GM06990 (cell line): Measurements from ENCODE around the gene OR13C2.

Experiments
- DNase-seq: peaks from one replicate; pipeline ENCODE4 v3.0.0-alpha.2; 2011; ENCODE audit not compliant: insufficient read length; ENCODE audit errors: extremely low read depth
- H3K27me3 ChIP-seq: replicated peaks from 2 replicates; pipeline ENCODE4 v1.6.0; 2011; ENCODE audit warnings: low read length; ENCODE audit not compliant: control insufficient read depth, insufficient read depth
- H3K36me3 ChIP-seq: 2 replicates; pipeline ENCODE4 v1.5.1; 2011; ENCODE audit warnings: low read length; ENCODE audit not compliant: control insufficient read depth, insufficient read depth
- H3K4me3 ChIP-seq: replicated peaks from 2 replicates; pipeline ENCODE4 v1.5.1; 2011; ENCODE audit warnings: low read depth, mild to moderate bottlenecking, control low read depth, low read length
- TF ChIP-seq, protein P1 (sequence below): IDR thresholded peaks from 2 replicates; pipeline ENCODE4 v1.5.1; 2011; ENCODE audit warnings: low read length, control low read depth, mild to moderate bottlenecking, inconsistent platforms; ENCODE audit not compliant: insufficient read depth, poor library complexity, severe bottlenecking

Gene OR13C2

DNA sequence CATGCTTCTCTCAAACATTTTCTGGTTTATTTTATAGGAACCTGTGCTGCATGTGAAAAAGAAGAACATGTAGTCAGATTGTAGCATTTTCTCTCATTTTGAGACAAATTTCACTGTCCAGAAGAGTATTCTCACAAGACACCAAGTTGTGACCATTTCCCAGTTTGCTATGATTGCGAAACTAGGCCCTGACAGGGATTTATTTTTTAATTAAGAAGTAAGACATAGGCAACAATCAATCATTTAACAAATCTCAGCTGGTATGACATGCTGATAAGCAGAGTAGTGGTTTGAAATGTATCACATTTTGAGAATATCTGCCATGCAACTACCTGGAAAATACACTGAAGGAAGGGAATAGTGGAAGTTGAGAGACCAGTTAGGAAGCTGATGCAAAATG lies 24.9 kb downstream of the OR13C2 start:
- no peak overlapping the region for H3K4me3 ChIP-seq
- no peak for DNase-seq
- H3K27me3 ChIP-seq, result no peaks in the 10 kb centered on the region
- no peaks in the 10 kb centered on the region for H3K36me3 ChIP-seq
- TF ChIP-seq, protein P1, sequence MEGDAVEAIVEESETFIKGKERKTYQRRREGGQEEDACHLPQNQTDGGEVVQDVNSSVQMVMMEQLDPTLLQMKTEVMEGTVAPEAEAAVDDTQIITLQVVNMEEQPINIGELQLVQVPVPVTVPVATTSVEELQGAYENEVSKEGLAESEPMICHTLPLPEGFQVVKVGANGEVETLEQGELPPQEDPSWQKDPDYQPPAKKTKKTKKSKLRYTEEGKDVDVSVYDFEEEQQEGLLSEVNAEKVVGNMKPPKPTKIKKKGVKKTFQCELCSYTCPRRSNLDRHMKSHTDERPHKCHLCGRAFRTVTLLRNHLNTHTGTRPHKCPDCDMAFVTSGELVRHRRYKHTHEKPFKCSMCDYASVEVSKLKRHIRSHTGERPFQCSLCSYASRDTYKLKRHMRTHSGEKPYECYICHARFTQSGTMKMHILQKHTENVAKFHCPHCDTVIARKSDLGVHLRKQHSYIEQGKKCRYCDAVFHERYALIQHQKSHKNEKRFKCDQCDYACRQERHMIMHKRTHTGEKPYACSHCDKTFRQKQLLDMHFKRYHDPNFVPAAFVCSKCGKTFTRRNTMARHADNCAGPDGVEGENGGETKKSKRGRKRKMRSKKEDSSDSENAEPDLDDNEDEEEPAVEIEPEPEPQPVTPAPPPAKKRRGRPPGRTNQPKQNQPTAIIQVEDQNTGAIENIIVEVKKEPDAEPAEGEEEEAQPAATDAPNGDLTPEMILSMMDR, result no peak

DNA sequence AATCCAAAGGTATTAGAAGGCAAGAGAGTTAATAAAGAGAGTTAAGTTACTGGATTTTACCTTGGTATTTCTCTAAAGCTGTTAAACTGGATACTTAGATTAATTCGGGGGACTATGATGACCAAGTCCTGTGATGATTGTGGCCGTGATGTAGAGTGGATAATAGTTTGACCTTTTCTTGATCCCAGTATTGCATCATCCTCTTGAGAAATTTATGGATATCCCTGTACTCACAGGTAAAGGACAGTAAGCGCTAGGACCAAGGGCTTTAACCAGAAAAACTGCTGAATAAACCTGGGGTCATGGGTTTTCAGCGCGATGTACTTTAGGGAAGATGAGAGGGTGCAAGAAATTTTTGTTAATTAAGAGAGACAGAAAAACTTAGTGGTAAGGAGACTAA lies 28.2 kb downstream of the OR13C2 start:
- no peaks in the 10 kb centered on the region for H3K27me3 ChIP-seq
- TF ChIP-seq, protein P1, result no peak
- no peak overlapping the region for H3K4me3 ChIP-seq
- no peak for DNase-seq
- no peaks in the 10 kb centered on the region for H3K36me3 ChIP-seq

DNA sequence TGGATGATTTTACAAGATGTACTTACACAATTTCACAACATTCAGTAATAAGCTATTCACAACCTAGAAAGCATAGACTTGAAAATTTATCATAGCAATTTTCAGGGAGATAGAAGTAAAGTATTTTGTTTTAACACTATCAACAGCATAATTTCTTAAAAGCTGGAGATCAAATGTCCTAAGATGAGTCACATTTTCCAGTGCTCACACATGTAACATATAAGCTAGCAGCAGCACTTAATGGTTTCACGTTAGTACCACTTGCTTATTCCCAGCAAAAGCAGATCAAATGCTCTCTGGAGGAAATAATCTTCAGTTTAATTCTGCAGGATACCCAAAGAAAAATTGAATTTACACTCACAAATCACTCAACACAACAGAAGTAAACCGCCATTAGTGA lies 30.0 kb downstream of the OR13C2 start:
- TF ChIP-seq, protein P1, result no peak
- Histone ChIP-seq H3K27me3 (no peaks in the 10 kb centered on the region), H3K4me3 (no peak overlapping the region), H3K36me3 (no peaks in the 10 kb centered on the region)
- no peak for DNase-seq

DNA sequence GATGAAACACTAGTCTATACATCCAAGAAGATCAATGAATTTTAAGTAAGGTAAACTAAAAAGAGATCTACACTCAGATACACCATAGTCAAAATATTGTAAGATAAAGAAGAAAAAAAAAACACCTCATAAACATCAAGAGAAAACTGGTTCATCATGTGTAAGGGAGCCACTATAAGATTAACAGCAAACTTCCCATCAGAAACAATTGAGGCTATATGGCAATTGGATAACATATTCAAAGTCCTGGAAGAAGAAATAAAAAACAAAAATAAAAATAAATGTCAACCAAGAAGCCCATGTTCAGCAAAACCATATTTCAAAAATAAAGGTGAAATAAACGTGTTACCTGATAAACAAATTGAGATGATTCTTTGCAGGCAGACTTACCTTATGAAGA lies 32.8 kb downstream of the OR13C2 start:
- no peak for DNase-seq
- TF ChIP-seq, protein P1, result no peak

DNA sequence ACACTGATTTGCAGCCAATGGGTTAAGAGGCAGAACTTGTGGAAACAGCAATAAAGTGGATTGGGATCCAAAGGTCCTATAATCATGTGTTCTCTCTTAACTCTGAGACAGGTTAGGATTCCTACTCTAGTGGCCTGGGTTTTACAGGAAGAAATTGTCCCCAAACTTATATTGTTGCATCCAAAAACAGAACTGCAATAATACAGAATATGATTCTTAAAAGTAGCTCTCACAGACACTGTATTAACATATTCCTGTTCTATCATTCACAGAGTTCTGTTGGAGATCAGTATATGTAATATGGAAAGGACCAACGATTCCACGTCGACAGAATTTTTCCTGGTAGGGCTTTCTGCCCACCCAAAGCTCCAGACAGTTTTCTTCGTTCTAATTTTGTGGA lies 36.6 kb downstream of the OR13C2 start, which contains the start of gene OR13C8:
Gene OR13C8, plus strand, starts transcription at position 301 of the 400 bp plus-strand sequence. Its CDS starts 0 bp downstream, at position 301.
- Histone ChIP-seq H3K27me3 (no peaks in the 10 kb centered on the region), H3K4me3 (no peak within 1 kb of the TSS), H3K36me3 (no peaks in the 10 kb centered on the region)
- TF ChIP-seq, protein P1, result no peak
- no peak for DNase-seq

More for the DNA sequence above, 32.8 kb downstream of the OR13C2 start:
- H3K27me3 ChIP-seq, result no peaks in the 10 kb centered on the region
- no peak overlapping the region for H3K4me3 ChIP-seq
- no peaks in the 10 kb centered on the region for H3K36me3 ChIP-seq

DNA sequence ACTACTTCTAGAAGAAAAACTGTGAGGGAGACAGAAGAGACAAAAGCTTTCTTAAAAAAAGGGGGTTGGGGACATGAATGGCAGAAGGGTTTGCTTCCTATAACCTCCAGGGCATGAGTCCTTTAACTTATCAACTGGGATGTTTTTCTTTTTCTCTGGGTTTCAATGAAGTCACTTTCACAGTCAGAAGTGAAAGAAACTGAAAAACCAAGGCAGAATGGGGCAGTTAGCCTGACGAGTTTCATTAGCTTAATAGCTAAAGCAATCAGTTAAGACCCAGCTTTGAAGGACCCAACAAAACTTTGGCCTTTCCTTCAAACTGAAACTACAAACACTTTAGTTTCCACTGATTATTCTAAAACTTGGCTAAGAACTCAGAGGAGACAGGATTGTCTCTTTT lies 41.1 kb downstream of the OR13C2 start:
- no peaks in the 10 kb centered on the region for H3K36me3 ChIP-seq
- TF ChIP-seq, protein P1, result no peak
- no peak for DNase-seq
- no peaks in the 10 kb centered on the region for H3K27me3 ChIP-seq
- no peak overlapping the region for H3K4me3 ChIP-seq
